NCI-H82 treated with DMSO at 0.1 percent for 48 hours (cell line): Measurements from ENCODE around the gene DNAJB5.
"Not testable (repeated sequence)": the region's sequence is repeated elsewhere in the genome, so short reads cannot be mapped to it uniquely, and the experiment has no call there.

Experiments used
- DNase-seq: peaks from one replicate; lab custom pipeline; 2025; ENCODE audit not compliant: unreplicated experiment; lab: John Stamatoyannopoulos, UW

The DNAJB5 gene

GRCh38 chr9:34989003-34989945 lies at the start of gene DNAJB5:
Gene DNAJB5, plus strand, starts transcription at chr9:34989745. Its CDS starts 886 bp downstream, at chr9:34990631.
- peak; percentile 97 for DNase-seq

GRCh38 chr9:34939989-34940388 lies 49.6 kb upstream of the DNAJB5 start:
- DNase-seq = not testable (repeated sequence)

GRCh38 chr9:34948451-34948850 lies 41.1 kb upstream of the DNAJB5 start:
- DNase-seq = no peak

GRCh38 chr9:34954225-34954624 lies 35.3 kb upstream of the DNAJB5 start:
- DNase-seq = no peak

GRCh38 chr9:34956066-34956465 lies 33.5 kb upstream of the DNAJB5 start:
- not testable (repeated sequence) for DNase-seq

GRCh38 chr9:34956648-34957047 lies 32.9 kb upstream of the DNAJB5 start:
- no peak for DNase-seq

- DNase-seq = no peak
Observed at GRCh38 chr9:34957492-34958410, 31.8 kb upstream of the DNAJB5 start, which contains the start of gene PHF24. Gene PHF24, plus strand, starts transcription at chr9:34958285. Its CDS starts 13,014 bp downstream, at chr9:34971299.

GRCh38 chr9:34958411-34958982 lies 31.0 kb upstream of the DNAJB5 start:
- no peak for DNase-seq

- no peak for DNase-seq
Observed at GRCh38 chr9:34959461-34959860, 30.1 kb upstream of the DNAJB5 start.

- no peak for DNase-seq
Observed at GRCh38 chr9:34961574-34962490, 27.7 kb upstream of the DNAJB5 start.

GRCh38 chr9:34962546-34962945 lies 27.0 kb upstream of the DNAJB5 start:
- no peak for DNase-seq

GRCh38 chr9:34963552-34963951 lies 26.0 kb upstream of the DNAJB5 start:
- no peak for DNase-seq

- no peak for DNase-seq
Observed at GRCh38 chr9:34964458-34964857, 25.1 kb upstream of the DNAJB5 start.

GRCh38 chr9:34971146-34971811 lies 18.3 kb upstream of the DNAJB5 start:
- no peak for DNase-seq

- DNase-seq = no peak
Observed at GRCh38 chr9:34974664-34975063, 14.9 kb upstream of the DNAJB5 start.

GRCh38 chr9:34976441-34976840 lies 13.1 kb upstream of the DNAJB5 start:
- DNase-seq = no peak

- DNase-seq = no peak
Observed at GRCh38 chr9:34976992-34977391, 12.6 kb upstream of the DNAJB5 start.

GRCh38 chr9:34980181-34980761 lies 9.3 kb upstream of the DNAJB5 start:
- DNase-seq = no peak

- no peak for DNase-seq
Observed at GRCh38 chr9:34982361-34982760, 7.2 kb upstream of the DNAJB5 start.
